Upper lobe of left lung (tissue), 6 donors: Measurements from ENCODE around the gene NADK. TPM values are rescaled to one million over a fixed set of nuclear protein-coding genes. Genes with fewer than 3 reads are reported as not detected.

ENCODE experiments used
- total RNA-seq, 6 donors: library from RNA; depleted of rRNA in 4 of 6; stranded (reverse); fragments of >200 nt in 4 of 6; gene quantifications; one replicate each; pipeline versions ENCODE4 v1.1.0 to v1.2.1, GENCODE V29; 2016 to 2021
- donor health status: DM: no; HTN: no; CAD: no; lungs with moderate emphysema.
- donor health status: DM: no; HTN: yes; CAD: no; lungs with severe emphysema.

Gene NADK
- total RNA-seq, 6 donors from 2014 or later: 85.0 to 279 (median 124) TPM

Other genes with a start within 250 kb of the NADK start
- 1 to 10 TPM in 5 of 6 donors, not detected in 1; 1.8 to 3.6 (median 3.1) TPM for gene TMEM240, start 237.8 kb downstream of the NADK start, total RNA-seq
- gene SSU72, start 203.6 kb downstream of the NADK start, total RNA-seq: 100 to 1,000 TPM; 122 to 174 (median 146) TPM
- 10 to 100 TPM in 4 of 6 donors, 1 to 10 TPM in 2; 8.7 to 21.0 (median 12.4) TPM for gene FNDC10, start 178.3 kb downstream of the NADK start, total RNA-seq
- gene MIB2, start 163.0 kb downstream of the NADK start, total RNA-seq: 100 to 1,000 TPM in 3 of 6 donors, 10 to 100 TPM in 3; 52.7 to 284 (median 84.7) TPM
- gene MMP23B, start 146.3 kb downstream of the NADK start, total RNA-seq: 10 to 100 TPM in 5 of 6 donors, not detected in 1; 13.6 to 79.3 (median 33.0) TPM
- 10 to 100 TPM; 20.8 to 55.5 (median 24.9) TPM for gene CDK11B, start 119.5 kb downstream of the NADK start, total RNA-seq
- 100 to 1,000 TPM in 1 of 6 donors, 10 to 100 TPM in 5; 33.0 to 116 (median 47.9) TPM for gene SLC35E2B, start 85.7 kb downstream of the NADK start, total RNA-seq
- gene CDK11A, start 54.1 kb downstream of the NADK start, total RNA-seq: 100 to 1,000 TPM in 2 of 6 donors, 10 to 100 TPM in 4; 23.9 to 417 (median 54.5) TPM
- 100 to 1,000 TPM; 126 to 386 (median 173) TPM for gene GNB1, start 112.6 kb upstream of the NADK start, total RNA-seq
- gene CALML6, start 136.8 kb upstream of the NADK start, total RNA-seq: under 1 TPM in 3 of 6 donors, not detected in 3; 0.37 to 0.57 (median 0.39) TPM
- gene TMEM52, start 140.8 kb upstream of the NADK start, total RNA-seq: 1 to 10 TPM in 4 of 6 donors, under 1 TPM in 1, not detected in 1; 0.59 to 3.8 (median 2.7) TPM
- 10 to 100 TPM in 2 of 6 donors, 1 to 10 TPM in 3, under 1 TPM in 1; 0.14 to 19.8 (median 6.2) TPM for gene CFAP74, start 225.3 kb upstream of the NADK start, total RNA-seq
- 1 to 10 TPM in 2 of 6 donors, under 1 TPM in 1, not detected in 3; 0.26 to 8.2 (median 1.2) TPM for gene GABRD, start 240.9 kb upstream of the NADK start, total RNA-seq